ENCODE measurements around the gene MEMO1. TPM values are rescaled to one million over a fixed set of nuclear protein-coding genes. Genes with fewer than 3 reads are reported as not detected.
A peak's percentile ranks its signal among the peaks of the same experiment; 100 is the strongest.

Gene MEMO1
- polyA plus RNA-seq, 1 donor (not counting 4 experiments of a cell fraction or from before 2014, with no cell fraction given): 125 TPM

DNA sequence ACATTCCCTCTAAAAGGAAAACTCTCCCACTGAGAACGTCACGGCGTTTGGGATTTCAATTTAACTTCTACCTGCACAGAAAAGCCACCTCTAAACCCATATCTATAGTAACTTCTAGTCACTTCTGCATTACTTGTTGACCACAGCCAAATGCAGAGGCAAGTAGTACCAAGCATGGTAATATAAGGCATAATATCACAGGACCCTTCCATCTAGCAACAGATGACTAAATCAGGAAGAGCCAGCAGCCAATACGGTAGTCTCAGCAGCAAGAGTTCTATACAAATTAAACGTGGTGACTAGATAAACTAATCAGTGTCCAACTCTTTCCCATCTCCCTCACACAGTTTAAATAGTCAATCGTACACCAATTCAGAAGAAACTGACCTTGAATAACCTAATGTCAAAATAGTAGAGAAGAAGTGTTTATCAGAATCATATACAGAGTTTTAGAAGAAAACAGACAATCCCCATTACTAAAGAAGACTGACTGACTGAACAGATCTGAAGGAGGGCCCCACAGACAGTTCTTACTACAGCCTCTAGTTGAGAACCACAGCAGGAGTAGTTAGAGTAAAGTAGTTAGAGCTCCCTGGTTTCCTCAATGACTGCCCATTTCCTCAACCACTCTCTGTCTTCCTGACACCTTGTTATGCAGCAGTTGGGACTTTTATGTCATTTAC is 30.0 kb downstream of the MEMO1 start:
- H3K9me3 ChIP-seq (ENCODE audit: control insufficient read depth, low read depth, low read length): no peaks in the 10 kb centered on the region
- FAIRE-seq (peak; percentile 43), DNase-seq (ENCODE audit: low read depth, low spot score) (no peak)
- TF ChIP-seq EZH2 (IDR thresholded peaks at IDR 0.05; ENCODE audit: low read length): no peak
- peak in 1 of 3 experiments; percentile 7 for TF ChIP-seq CTCF (optimal IDR thresholded peaks at IDR 0.05 in 1 of 3, IDR thresholded peaks at IDR 0.05 in 1 of 3, conservative IDR thresholded peaks at IDR 0.05 in 1 of 3; ENCODE audit: extremely low read depth in 1 of 3, insufficient read depth in 2 of 3, low read length in 3 of 3)
- no peak overlapping the region for H3K4me2 ChIP-seq (ENCODE audit: control insufficient read depth, extremely low read depth, insufficient read depth, low read depth, low read length)
- H2AFZ ChIP-seq (ENCODE audit: control insufficient read depth, low read length): no peak overlapping the region
- H3K27ac ChIP-seq (ENCODE audit: control insufficient read depth, insufficient read depth, low read length): no peak overlapping the region
- H3K9me1 ChIP-seq (ENCODE audit: control insufficient read depth, extremely low read depth, insufficient read depth, low read length): no peaks in the 10 kb centered on the region
- H3K9ac ChIP-seq (ENCODE audit: control insufficient read depth, extremely low read depth, insufficient read depth, low read length): no peak overlapping the region
- dilution Hi-C loops (cut with MboI; ENCODE audit: extremely low pct_ligation_motif_present, low sequenced_read_pairs): no loop called here
- peaks cover 6% of the 10 kb centered on the region for H4K20me1 ChIP-seq (ENCODE audit: control insufficient read depth, extremely low read depth, insufficient read depth, low read length)
- no peaks in the 10 kb centered on the region for H3K27me3 ChIP-seq (ENCODE audit: control insufficient read depth, extremely low read depth, insufficient read depth, low read length)
- no peaks in the 10 kb centered on the region for H3K4me1 ChIP-seq (ENCODE audit: control insufficient read depth, extremely low read depth, insufficient read depth, low read length)
- no peak overlapping the region for H3K4me3 ChIP-seq (ENCODE audit: control insufficient read depth in 2 of 3, extremely low read depth in 1 of 3, insufficient read depth in 2 of 3, low read depth in 1 of 3, low read length in 3 of 3)
- peaks cover 98% of the 10 kb centered on the region for H3K79me2 ChIP-seq (ENCODE audit: control insufficient read depth, insufficient read depth, low read length)
- H3K36me3 ChIP-seq (ENCODE audit: control insufficient read depth in 2 of 2, extremely low read depth in 1 of 2, insufficient read depth in 2 of 2, low read length in 2 of 2): peaks cover 0 to 1% of the 10 kb centered on the region in 2 experiments

DNA sequence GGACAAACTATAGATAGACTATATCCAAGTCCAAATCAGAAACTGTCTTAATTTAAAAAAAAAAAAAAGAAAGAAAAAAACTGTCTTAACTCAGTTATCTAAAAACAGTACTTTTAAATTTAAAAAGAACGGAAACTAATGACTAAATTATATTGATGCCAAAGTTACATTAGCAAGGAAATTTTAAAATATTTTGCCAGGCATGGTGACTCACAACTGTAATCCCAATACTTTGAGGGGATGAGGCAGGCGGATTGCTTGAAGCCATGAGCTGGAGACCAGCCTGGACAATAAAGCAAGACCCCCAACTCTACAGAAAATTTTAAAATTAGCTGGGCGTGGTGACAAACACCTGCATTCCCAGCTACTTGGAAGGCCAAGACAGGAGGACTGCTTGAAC is 30.9 kb downstream of the MEMO1 start:
- dilution Hi-C loops (cut with MboI; ENCODE audit: extremely low pct_ligation_motif_present, low sequenced_read_pairs): no loop called here
- no peak for TF ChIP-seq EZH2 (IDR thresholded peaks at IDR 0.05; ENCODE audit: low read length)
- no peak for TF ChIP-seq CTCF (optimal IDR thresholded peaks at IDR 0.05 in 1 of 3, IDR thresholded peaks at IDR 0.05 in 1 of 3, conservative IDR thresholded peaks at IDR 0.05 in 1 of 3; ENCODE audit: extremely low read depth in 1 of 3, insufficient read depth in 2 of 3, low read length in 3 of 3)

More for the DNA sequence above, 30.9 kb downstream of the MEMO1 start:
- no peaks in the 10 kb centered on the region for H3K27me3 ChIP-seq (ENCODE audit: control insufficient read depth, extremely low read depth, insufficient read depth, low read length)
- H3K9me1 ChIP-seq (ENCODE audit: control insufficient read depth, extremely low read depth, insufficient read depth, low read length): no peaks in the 10 kb centered on the region
- no peak overlapping the region for H3K9ac ChIP-seq (ENCODE audit: control insufficient read depth, extremely low read depth, insufficient read depth, low read length)
- H3K27ac ChIP-seq (ENCODE audit: control insufficient read depth, insufficient read depth, low read length): no peak overlapping the region
- H3K4me1 ChIP-seq (ENCODE audit: control insufficient read depth, extremely low read depth, insufficient read depth, low read length): no peaks in the 10 kb centered on the region
- no peak overlapping the region for H3K4me3 ChIP-seq (ENCODE audit: control insufficient read depth in 2 of 3, extremely low read depth in 1 of 3, insufficient read depth in 2 of 3, low read depth in 1 of 3, low read length in 3 of 3)
- FAIRE-seq: no peak
- no peaks in the 10 kb centered on the region for H3K9me3 ChIP-seq (ENCODE audit: control insufficient read depth, low read depth, low read length)
- no peak overlapping the region for H2AFZ ChIP-seq (ENCODE audit: control insufficient read depth, low read length)
- no peak overlapping the region for H3K4me2 ChIP-seq (ENCODE audit: control insufficient read depth, extremely low read depth, insufficient read depth, low read depth, low read length)
- peaks cover 6% of the 10 kb centered on the region for H4K20me1 ChIP-seq (ENCODE audit: control insufficient read depth, extremely low read depth, insufficient read depth, low read length)
- H3K79me2 ChIP-seq (ENCODE audit: control insufficient read depth, insufficient read depth, low read length): peaks cover 98% of the 10 kb centered on the region
- peaks cover 0 to 1% of the 10 kb centered on the region in 2 experiments for H3K36me3 ChIP-seq (ENCODE audit: control insufficient read depth in 2 of 2, extremely low read depth in 1 of 2, insufficient read depth in 2 of 2, low read length in 2 of 2)
- DNase-seq (ENCODE audit: low read depth, low spot score): no peak

Measured in keratinocyte (primary cell).